ENCODE results near the gene MYH11.
"Not testable (repeated sequence)": the region's sequence is repeated elsewhere in the genome, so short reads cannot be mapped to it uniquely, and the experiment has no call there.

The MYH11 gene

GRCh38 chr16:15836965-15837611 is 19.7 kb downstream of the MYH11 start:
- no peak for DNase-seq

GRCh38 chr16:15836074-15836473 is 20.8 kb downstream of the MYH11 start:
- DNase-seq, result no peak

DNA sequence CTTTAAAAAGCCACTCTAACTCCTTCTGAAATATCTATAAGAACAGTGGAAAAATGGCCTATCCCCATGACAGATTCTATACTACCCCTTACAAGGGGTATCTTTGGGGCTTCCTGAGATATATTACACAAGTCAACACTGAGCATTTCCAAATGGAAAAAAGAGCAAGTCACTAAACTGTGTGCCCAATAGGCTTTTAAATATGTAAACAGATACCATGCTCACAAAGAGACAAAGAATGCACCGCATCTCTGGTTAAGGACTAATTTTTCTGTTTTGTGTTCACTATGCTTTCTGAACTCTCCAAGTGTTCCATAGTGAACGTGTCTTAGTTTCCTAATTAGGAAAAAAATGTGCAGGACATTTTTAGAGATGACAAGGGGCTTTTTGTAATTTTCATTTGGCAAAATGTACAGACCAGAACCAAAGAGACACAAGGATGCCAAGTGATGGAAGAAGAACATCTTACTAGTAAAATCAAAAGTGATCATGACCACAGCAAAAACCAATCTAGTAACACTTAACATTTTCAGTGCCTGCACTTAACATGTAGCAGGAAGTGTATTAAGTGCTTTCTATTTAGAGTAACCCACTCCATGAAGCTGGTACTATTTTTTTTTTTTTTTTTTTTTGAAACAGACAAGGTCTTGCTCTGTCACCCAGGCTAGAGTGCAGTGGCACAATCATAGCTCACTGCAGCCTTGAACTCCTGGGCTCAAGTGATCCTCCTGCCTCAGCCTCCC is 21.5 kb downstream of the MYH11 start:
- DNase-seq, result no peak

DNA sequence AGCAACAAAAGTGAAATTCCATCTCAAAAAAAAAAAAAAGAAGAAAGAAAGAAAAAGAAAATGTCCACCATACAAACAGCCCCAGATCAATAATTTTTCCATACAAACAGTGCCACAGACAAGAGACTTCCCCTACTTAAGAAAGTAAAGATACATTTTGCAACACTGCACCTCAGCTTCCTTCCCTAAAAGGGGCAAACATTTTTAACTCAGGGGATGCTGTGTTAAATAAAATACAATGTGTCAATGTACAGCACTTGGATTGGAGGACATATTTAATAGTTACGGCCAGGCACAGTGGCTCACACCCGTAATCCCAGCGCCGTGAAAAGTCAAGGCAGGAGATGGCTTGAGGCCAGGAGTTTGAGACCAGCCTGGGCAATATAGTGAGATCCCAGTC is 22.3 kb downstream of the MYH11 start:
- DNase-seq, result no peak

- DNase-seq, result no peak
Observed at GRCh38 chr16:15833541-15833940, 23.3 kb downstream of the MYH11 start.

- no peak for DNase-seq
Observed at GRCh38 chr16:15832241-15832640, 24.6 kb downstream of the MYH11 start.

DNA sequence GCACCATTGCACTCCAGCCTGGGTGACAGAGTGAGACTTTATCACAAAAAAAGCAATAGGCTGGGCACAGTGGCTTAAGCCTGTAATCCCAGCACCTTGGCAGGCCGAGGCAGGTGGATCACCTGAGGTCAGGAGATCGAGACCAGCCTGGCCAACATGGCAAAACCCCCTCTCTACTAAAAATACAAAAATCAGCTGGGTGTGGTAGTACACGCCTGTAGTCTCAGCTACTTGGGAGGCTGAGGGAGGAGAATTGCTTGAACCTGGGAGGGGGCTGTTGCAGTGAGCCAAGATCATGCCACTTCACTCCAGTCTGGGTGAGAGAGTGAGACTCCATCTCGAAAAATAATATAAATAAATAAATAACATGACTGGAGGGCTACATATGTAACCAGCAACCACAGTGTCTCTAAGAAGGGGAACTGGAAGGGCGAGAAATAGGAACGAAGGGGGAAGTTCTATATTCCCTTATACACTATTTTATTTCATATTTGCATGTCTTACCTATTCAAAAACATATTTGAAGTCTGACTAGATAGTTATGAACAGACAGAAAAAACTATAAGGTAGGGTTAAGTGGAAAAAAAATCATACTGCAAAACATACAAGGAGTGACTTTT is 25.9 kb downstream of the MYH11 start:
- no peak for DNase-seq

DNA sequence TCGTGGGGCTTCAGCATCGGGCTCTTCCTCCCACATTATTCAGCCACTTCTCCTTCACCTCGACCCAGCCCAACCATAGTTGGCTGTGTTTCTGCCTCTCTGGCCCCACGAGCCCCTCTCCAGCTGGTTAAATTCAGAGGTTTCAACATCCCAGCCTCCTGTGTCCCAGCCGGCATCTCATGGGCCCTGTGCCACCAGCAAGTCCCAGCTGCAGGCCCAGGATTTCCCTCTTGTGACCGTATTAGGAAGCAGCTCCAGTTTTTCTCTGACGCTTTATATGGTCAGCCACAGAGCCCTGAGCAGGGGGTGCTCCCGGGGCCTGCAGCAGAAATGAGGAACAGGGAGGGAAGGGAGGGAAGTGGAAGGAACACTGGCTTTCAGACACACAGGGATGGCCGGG is 27.4 kb downstream of the MYH11 start:
- no peak for DNase-seq

DNA sequence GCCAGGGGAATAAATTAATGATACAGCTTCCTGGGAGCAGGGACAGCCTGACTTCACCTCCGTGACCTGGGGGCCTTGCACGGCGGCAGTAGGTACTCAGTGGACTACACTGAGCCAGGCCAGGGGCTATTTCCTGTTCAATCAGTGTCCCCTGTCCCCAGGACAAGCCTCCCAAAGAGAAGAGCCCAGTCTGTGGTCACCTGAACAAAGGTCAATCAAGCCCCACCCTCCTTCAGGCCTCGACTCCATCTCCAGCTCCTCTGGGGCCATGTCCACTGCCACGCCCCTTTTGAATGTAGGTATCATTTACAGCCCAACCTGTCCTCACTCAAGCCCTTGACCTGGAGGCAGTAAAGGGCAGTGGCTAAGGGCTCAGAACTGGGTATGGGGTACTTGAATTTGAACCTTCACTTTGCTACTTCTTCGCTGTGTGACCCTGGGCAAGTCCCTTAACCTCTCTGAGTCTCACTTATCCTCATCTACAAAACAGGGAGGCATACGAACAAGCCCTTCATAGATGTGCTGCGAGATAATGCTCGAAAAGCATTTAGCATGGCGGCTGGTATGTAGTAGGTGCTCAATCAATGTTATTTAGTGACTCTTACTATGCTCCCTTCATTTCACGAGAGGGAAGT is 29.0 kb downstream of the MYH11 start:
- no peak for DNase-seq

DNA sequence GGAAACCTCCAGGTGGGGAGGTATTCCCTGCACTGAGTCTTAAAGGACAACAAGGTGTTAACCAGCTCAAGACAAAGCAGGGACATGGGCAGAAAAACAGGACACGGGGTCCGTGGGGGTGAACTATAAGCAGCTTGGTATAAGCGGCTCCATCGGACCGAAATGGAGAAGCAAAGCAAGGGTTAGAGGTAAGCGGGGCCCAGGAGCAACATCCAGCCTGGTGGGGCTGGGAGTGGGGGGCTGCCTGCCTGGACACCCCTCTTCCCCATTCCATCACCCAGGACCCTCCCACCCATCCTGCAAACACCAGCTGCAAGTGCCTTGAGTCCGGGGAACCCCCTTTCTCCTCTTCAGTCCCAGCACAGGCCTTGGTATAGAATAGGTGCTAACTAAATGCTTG is 29.5 kb downstream of the MYH11 start:
- DNase-seq, result no peak

- no peak for DNase-seq
Observed at GRCh38 chr16:15825750-15826305, 31.0 kb downstream of the MYH11 start.

DNA sequence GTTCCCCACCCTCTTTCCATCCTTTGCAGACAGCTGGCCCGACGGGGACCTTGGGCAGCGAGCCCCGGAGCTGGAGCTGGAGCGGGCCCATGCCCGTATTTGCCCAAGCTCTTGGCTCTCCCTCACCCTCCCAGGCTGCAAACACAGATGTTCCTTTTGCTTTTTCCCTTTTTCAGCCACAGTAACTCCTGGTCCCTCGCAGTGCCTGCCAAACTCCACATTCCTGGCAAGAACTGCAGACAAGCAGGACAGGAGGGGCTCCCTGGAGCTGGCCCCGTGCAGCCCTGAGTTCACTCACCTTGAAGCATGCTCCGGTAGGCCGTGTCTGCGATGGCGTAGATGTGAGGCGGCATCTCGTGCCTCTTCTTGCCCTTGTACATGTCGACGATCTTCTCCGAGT is 33.9 kb downstream of the MYH11 start:
- peak; percentile 11 for DNase-seq

GRCh38 chr16:15820837-15821236 is 36.0 kb downstream of the MYH11 start:
- no peak for DNase-seq

GRCh38 chr16:15819046-15819445 is 37.8 kb downstream of the MYH11 start:
- no peak for DNase-seq

GRCh38 chr16:15817446-15817845 is 39.4 kb downstream of the MYH11 start:
- DNase-seq, result no peak

- DNase-seq, result no peak
Observed at GRCh38 chr16:15816228-15816627, 40.6 kb downstream of the MYH11 start.

- not testable (repeated sequence) for DNase-seq
Observed at GRCh38 chr16:15812401-15812750, 44.5 kb downstream of the MYH11 start.

GRCh38 chr16:15811481-15812400 is 45.1 kb downstream of the MYH11 start:
- peak; percentile 38 for DNase-seq

- no peak for DNase-seq
Observed at GRCh38 chr16:15810949-15811348, 45.9 kb downstream of the MYH11 start.

DNA sequence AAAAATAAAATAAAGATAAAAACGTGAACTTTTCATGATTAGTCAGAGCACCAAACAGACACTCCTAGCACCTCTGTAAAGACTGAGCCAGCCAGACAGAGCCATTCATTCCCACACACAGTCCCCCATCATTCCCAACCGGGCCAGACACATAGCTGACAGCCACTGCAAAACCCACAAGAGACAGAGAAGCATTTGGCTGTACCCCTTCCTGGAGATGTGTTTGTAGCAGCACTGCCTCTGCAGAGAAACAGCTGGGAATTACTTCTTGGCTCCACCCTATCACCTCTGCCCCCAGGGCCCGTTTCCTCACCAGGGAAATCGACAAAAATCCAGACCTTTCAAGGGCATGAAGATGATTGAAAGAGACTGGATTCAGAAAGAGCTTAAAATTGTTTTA is 46.4 kb downstream of the MYH11 start:
- DNase-seq, result no peak

DNA sequence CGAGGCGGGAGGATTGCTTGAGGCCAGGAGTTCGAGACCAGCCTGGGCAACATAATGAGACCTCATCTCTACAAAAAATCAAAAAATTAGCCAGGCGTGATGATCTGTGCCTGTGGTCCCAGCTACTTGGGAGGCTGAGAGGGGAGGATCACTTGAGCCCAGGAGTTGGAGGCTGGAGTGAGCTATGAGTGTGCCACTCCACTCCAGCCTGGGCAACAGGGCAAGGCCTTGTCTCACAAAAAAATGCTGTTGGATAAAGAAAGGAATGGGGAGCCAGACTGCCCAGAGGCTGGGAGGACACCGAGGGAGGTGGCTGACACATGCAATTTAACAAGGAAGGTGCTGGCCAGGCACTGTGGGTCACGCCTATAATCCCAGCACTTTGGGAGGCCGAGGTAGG is 47.5 kb downstream of the MYH11 start:
- not testable (repeated sequence) for DNase-seq

DNA sequence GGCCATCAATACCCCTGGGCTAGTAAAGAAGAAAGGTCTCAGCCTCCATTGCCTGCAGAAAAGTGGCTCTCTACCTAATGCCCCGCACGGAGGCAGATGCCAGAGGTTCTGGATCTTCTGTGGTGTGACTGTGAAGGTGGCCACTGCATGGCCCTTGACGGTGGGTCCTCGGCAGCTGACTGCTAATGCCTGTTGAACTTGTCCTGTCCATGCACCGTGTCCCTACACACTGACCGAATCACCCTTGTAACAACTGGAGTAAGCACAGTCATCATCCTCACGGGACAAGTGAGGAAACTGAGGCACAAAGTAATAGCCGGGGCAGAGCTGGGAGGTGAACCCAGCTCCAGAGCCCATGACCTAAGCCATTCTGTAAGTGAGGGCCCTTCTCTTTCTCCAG is 48.8 kb downstream of the MYH11 start:
- no peak for DNase-seq

Measured in NCI-H69 (cell line).